GM19438 (cell line): ENCODE data around the gene UTS2B.

Experiments used
- ATAC-seq: cut with Tn5 transposase; IDR thresholded peaks from one replicate; pipeline ENCODE4 v1.9.1; 2021; ENCODE audit warnings: low read depth; ENCODE audit not compliant: unreplicated experiment

The UTS2B gene

DNA sequence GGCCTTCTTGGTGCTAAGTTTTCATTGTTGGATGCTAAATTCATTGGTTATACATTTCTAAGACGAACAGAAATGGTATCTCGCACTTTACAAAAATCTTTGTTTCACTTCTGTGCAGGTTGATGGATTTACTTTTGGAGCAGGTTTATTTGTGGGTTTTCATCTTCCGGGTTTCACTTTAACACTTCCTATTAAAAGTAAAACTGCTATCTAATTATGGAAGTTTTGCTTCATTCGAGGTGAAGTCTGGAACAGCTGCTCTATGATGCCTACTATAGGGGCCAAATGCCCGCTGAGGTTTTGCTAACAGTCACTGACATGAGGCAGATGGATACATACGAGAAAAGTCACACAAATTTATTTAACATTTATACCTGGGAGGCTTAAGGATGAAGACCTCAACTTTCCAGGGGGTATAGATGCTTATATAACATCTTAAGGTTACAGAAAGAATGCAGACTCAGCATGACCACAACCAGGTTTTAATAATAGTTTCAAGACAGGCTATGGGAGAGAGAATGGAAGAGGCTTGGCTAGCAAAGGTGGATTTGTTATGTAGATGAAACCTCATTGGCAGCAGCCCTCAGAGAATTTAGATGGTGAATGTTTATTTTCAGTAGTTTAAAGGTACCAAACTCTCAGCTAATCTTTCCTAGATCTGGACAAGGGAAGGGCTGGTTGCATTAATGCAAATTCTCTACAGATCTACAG is 77.1 kb downstream of the UTS2B start:
- no peak for ATAC-seq

DNA sequence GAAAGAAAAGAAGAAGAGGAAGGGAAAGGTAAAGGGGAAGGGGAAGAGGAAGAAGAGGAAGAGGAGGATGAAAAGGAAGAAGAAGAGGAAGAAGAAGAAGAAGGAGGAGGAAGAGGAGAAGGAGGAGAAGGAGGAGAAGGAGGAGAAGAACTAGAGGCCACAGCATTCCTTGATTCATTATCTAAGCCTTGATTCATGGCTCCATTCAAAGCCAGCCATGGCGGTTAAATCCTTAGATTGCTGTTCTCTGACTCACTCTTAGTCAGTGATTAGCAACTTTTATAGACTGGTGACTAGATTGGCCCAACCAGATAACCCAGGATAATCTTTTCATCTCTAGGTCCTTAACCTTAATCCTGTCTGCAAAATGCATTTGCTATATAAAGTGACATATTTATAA is 83.7 kb downstream of the UTS2B start:
- ATAC-seq: no peak

DNA sequence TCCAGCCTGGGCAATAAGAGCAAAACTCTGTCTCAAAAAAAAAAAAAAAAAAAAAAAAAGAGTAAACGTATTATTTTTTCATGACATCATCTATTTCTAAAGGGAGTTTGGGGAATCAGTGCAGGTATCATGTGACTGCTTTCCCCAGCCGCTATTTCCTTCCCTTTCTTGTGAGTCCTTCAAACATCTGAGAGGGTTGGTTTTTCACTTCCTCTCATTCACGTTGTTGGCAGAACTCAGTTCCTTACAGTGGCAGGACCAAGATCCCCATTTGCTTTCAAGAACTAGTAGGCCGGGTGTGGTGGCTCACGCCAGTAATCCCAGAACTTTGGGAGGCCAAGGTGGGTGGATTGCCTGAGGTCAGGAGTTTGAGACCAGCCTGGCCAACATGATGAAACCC is 84.3 kb downstream of the UTS2B start:
- ATAC-seq: peak; percentile 68

DNA sequence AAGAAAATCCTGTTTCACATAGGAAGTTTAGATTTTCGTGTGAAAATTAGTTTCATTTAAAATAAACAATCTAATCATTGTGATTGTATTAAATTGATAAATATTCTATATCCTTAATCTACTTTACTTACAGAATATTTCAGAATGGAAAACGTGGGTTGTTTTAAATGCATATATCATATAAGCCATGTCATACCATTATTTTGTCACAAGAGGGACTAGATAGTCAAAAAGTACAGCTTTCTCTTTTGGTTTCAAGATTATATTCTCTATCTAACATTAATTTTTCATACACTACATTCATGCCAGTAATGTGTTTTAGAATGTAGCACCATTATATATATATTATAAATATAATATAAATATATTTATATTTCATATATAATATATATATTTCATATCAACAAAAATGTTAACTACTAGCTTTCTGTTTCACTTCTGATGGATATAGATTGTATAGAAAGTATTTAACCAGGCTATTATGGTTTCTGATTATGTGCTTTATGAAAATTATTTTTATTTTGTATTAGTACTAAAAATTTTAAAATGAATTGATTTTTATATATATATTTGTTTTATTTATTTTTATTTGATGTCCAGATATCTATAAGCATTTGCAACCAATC is 86.0 kb downstream of the UTS2B start:
- no peak for ATAC-seq

DNA sequence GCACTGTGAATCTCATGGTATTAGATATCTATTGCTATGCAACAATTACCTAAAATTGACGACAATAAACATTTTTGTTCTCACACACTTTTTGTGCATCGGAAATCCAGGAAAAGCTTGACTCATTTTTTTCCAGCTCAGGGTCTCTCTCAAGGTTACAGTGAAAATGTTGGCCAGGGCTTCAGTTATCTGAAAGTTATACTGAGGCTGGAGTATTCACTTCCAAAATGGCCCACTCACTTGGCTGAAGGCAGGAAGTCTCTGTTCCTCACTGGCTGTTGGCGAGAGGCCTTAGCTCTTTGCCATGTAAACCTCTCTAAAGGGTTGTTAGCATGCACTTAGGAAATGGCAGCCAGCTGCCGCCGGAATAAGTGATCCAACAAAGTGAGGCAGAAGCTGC is 89.8 kb downstream of the UTS2B start:
- no peak for ATAC-seq

DNA sequence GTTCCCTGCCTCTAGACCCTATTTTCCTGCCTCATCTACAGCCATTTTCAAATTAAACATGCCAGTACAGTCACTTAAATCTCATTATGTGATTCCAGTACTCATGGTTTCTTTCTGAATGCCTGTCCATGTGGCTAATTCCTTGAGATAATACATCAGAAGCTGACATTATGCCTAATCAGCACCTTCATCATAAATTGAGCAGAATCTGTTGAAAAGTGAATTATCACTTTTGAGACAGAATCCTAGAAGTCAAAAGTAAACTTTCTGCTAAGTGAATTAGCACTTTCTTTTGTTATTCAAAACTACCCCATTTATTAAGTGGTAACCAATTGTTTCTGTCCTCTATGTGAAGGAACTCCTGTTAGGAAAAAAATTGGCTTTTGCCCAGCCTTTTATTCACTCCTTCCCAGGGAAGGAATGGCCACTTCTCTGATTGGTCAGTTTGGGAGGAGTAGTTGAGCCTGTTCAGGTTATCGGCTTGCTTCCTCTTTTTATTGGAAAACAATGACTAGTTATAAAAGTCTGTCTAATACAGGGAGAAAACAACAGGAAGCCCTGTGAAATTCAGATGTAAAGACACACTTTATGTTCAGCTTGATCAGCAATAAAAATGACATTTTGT is 90.8 kb downstream of the UTS2B start:
- no peak for ATAC-seq

DNA sequence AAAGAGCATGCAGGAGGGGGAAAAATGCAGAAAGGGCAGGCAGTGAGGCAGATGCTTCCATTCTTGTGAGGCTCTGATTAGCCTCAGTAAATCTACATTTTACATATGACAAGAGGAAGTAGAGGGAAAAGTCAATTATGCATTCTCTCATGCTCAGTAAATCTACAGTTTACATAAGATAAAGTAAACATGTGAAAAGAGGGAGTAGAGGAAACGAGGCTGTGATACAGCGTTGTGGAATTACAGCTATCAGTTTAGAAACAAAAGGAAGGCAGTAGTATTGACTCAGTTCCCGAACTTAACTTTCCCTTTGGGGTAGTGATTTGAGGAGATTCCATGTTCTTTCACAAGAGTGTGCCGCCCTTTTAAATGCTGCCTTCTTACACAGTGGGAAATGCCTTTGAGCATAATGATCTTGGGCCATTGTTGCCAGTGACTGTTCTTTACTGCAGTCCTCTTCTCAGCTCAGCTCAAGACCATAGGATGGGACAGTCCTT is 92.0 kb downstream of the UTS2B start:
- ATAC-seq: no peak

DNA sequence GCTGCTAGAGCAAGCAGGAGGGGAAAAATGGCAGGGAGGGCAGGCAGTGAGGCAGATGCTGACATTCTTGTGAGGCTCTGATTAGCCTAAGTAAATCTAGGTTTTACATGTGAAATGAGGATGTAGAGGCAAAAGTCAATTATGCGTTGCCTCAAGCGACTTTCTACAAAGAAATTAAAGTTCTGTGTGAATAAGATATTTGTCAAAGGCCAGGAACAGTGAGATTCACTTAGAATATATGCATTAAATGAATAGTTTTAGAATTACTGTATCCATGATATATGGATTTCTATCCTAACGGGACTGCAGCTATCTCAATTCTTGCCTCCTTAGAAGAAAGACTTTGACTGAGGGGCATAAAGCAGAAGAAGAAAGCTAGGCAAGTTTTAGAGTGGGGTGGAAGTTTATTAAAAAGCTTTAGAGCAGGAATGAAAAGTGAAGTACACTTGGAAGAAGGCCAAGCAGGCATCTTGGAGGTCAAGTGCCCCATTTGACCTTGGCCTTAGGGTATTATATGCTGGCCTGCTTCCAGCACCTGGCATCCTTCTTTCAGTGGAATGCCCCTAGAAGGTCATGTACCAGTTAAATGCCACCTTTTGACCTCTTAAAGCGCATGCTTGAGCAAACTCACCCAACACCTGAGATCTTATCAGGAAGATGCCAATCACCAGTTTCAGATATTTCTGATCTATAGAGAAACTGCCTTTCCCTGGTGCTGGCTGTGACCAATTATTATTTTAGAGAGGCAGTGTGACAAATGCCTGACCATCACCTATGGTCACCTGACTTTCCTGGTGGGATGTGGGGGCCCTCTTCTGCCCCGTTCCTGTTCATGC is 93.1 kb downstream of the UTS2B start:
- ATAC-seq: no peak

DNA sequence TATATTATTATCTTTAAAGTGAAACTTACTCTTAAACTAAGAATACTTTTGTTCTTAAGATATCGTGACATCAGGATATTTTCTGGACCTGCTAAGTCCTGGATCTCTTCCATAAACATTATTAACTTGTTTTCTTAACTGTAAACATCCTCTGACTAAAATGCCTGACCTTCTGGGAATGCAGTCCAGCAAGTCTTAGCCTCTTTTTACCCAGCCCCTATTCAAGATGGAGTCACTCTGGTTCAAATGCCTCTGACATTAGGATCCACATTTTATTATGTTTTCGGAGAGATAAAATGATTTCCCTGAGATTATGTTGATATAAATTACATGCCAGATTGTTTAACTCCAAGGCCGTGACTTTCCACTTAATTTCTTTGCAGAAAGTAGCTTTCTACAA is 93.7 kb downstream of the UTS2B start:
- no peak for ATAC-seq

DNA sequence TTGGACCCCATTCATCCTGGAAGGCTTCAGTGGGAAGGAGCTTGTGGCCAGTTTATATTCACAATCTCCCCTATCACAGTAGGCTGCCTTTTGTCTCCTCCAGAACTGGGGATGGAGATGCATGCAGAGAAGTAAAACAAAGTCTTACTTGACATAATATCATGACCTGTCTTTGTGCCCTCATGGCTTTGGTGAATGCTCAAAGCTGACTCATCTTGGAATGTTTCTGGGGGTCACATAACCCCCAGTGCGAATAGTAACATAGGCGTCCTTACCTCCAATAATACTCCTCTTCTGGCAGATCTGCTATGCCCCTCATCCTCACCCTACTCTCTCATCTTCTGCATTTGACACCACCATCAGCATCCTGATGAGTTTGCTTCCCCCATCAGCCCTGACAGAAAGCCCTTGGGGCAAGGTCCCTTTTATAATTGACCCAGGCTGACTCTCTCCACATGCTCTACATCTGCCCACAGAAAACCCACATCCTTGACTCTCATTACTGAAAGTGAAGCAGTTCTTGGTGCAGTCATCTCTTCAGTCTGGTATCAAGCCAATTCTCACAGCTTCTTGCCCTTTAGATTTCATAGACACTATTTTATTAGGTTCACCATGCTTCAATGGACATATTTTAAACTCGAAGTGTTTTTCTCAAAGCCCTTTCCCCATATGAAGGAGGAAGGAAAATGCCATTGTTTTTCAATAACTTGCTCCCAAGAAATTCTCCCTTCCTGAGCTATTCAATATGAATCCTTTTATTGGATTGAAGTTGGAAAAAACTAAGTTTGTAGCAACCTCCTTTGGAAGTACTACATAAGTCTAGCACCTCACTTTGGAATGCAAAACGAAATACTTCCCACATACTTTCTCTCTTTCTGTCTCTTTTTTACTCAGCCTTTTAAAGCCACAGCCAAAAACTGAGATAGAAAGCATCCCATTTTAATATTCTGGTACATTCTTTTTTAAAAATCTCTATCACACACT is 94.7 kb downstream of the UTS2B start:
- peak; percentile 99 for ATAC-seq

DNA sequence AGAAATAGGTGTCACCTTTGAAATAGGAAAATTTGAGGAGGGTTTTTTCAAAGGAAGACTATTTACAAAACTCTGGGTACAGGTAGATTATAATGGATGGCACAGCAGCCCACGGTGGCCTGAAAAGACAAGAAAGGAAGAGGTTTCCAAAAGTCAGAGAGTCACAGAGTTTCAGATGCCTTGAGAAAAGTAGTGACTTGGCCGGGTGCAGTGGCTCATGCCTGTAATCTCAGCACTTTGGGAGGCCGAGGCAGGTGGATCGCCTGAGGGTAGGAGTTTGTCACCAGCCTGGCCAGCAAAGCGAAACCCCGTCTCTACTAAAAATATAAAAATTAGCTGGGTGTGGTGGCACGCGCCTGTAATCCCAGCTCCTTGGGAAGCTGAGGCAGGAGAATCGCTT is 96.1 kb downstream of the UTS2B start:
- ATAC-seq: no peak

DNA sequence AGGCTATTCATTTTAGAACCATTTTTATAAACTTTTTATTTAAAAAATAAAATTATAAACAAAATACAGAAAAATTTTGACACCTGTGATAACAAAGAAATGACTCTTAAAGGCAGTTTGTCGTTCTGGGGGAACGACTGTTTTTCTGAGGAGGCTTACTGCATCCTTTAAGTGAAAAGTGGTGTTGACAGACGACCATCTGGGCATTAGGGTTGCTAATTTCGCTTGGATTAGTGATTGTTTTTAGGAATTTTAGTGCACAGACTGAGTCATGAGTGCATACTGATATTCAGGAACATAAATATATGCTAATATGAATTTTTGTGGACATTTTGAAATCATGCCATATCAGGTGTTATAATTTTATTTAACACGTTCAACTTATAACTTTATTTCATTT is 102.8 kb downstream of the UTS2B start:
- no peak for ATAC-seq

DNA sequence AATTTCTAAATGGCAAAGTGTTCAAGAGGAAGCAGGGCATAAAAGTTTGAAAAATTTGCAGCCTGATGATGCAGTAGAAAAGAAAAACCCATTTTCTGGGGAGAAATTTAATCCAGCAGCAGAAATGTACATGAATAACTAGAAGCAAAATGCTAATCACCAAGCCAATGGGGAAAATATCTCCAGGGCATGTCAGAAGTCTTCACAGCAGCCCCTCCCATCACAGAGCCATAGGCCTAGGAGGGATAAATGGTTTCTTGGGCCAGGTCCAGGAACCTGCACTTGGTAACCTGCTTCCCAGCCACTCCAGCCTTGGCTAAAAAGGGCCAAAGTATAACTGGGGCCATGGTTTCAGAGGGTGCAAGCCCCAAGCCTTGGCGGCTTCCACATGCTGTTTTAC is 108.7 kb downstream of the UTS2B start:
- ATAC-seq: no peak

DNA sequence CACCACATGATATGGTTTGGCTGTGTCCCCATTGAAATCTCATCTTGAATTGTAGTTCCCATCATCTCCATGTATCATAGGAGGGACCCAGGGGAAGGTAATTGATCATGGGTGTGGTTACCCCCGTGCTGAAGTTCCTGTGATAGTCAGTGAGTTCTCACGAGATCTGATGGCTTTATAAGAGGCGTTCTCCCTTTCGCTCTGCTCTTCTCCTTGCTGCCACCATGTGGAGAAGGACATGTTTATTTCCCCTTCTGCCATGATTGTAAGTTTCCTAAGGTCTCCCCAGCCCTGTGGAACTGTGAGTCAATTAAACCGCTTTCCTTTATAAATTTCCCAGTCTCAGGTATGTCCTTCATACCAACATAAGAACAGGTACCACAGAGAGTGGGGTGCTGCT is 109.4 kb downstream of the UTS2B start:
- ATAC-seq: no peak

DNA sequence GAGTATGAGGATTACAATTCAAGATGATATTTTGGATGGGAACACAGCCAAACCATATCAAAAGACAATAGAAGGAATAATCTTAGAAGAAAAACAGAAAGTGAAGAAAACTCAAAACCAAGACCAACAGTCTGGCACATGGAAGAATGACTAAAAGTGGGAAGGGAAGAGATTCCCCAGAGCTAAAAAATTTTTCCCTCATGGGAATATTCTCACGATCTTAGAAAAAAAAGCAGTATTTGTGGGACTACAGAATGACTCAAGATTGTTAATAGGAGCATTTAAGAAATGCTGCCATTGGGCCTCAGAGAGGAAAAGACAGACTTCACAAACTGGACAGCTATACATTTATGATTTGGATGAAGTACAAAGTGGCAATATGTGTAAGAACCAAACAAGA is 113.0 kb downstream of the UTS2B start:
- no peak for ATAC-seq
